A673 (cell line): ENCODE results near the gene LENG1. TPM values are rescaled to one million over a fixed set of nuclear protein-coding genes. Genes with fewer than 3 reads are reported as not detected.

Source experiments
- BruUV-seq: library from RNA; stranded (reverse); fragments of 400-500 nt; replicated peaks from 2 replicates; lab custom pipeline; 2021; lab: Mats Ljungman, UMichigan
- CTCF ChIA-PET: fragments of 300-600 bp; sonication (Branson Sonifier 250); formaldehyde crosslinking; loops from one replicate; lab custom pipeline; 2022; ENCODE audit warnings: antibody characterized with exemption; lab: Charles Lee
- POLR2A ChIA-PET: fragments of 300-600 bp; sonication (Branson Sonifier 250); formaldehyde crosslinking; loops from one replicate; lab custom pipeline; 2022; ENCODE audit warnings: antibody characterized with exemption; ENCODE audit not compliant: low non-redundant PET; lab: Charles Lee
- DNase-seq: peaks from one replicate; pipeline ENCODE4 v3.0.0-alpha.2; 2015; ENCODE audit warnings: low spot score
- H3K27ac ChIP-seq: fragments of 200-600 bp; sonication (generic); 2 replicates; pipeline ENCODE4 v1.5.1; 2016; ENCODE audit warnings: mixed run types, low read depth, mild to moderate bottlenecking, mixed read lengths, antibody characterized with exemption, low read length; ENCODE audit not compliant: poor library complexity, severe bottlenecking
- H3K27me3 ChIP-seq: fragments of 200-600 bp; sonication (generic); replicated peaks from 2 replicates; pipeline ENCODE4 v1.6.1; 2017; ENCODE audit warnings: mixed run types, low read depth, mild to moderate bottlenecking, mixed read lengths, antibody characterized with exemption, low read length; ENCODE audit not compliant: insufficient read depth, poor library complexity
- H3K36me3 ChIP-seq: fragments of 200-600 bp; sonication (generic); 2 replicates; pipeline ENCODE4 v1.6.1; 2016; ENCODE audit warnings: mixed run types, mild to moderate bottlenecking, mixed read lengths, antibody characterized with exemption, low read length; ENCODE audit not compliant: insufficient read depth, poor library complexity, severe bottlenecking
- H3K4me1 ChIP-seq: fragments of 200-600 bp; sonication (generic); 2 replicates; pipeline ENCODE4 v1.6.1; 2017; ENCODE audit warnings: mixed run types, mild to moderate bottlenecking, mixed read lengths, antibody characterized with exemption, low read length; ENCODE audit not compliant: insufficient read depth, poor library complexity, severe bottlenecking
- H3K4me3 ChIP-seq: fragments of 200-600 bp; sonication (generic); 2 replicates; pipeline ENCODE4 v1.5.1; 2016; ENCODE audit warnings: low read depth, mixed run types, mild to moderate bottlenecking, mixed read lengths, low read length; ENCODE audit not compliant: poor library complexity, severe bottlenecking
- H3K9me3 ChIP-seq: fragments of 200-600 bp; sonication (generic); 2 replicates; pipeline ENCODE4 v1.6.1; 2016; ENCODE audit warnings: mixed run types, low read depth, mild to moderate bottlenecking, mixed read lengths, antibody characterized with exemption, low read length; ENCODE audit not compliant: poor library complexity, severe bottlenecking
- CTCF ChIP-seq: fragments of 300-800, 200-600 bp; sonication (generic); conservative IDR thresholded peaks from 2 replicates; pipeline ENCODE4 v1.5.1; 2017; ENCODE audit warnings: low read depth, mild to moderate bottlenecking, antibody characterized with exemption, low read length, moderate library complexity, mixed read lengths
- EZH2 ChIP-seq: fragments of 200-600 bp; sonication (generic); IDR thresholded peaks from 2 replicates; pipeline ENCODE4 v1.6.1; 2017; ENCODE audit warnings: borderline replicate concordance, low read depth, mild to moderate bottlenecking, mixed read lengths, antibody characterized with exemption, low read length; ENCODE audit not compliant: poor library complexity, severe bottlenecking
- intact Hi-C: fragments of 100-400 bp; cut with micrococcal nuclease; formaldehyde crosslinking; loops from one replicate; pipeline ENCODE4 v1.10.0; 2022; ENCODE audit not compliant: unreplicated experiment
- total RNA-seq: library from RNA; stranded (reverse); gene quantifications from 2 replicates; pipeline ENCODE4 v1.2.3, GENCODE V29; 2021

Gene LENG1
- total RNA-seq, 1 experiment from 2014 or later = 9.7 TPM

GRCh38 chr19:54189735-54190502 lies 30.4 kb upstream of the LENG1 start:
- DNase-seq = peak; percentile 100
- Histone ChIP-seq H3K27me3 (no peaks in the 10 kb centered on the region), H3K9me3 (no peaks in the 10 kb centered on the region), H3K36me3 (peaks cover 16% of the 10 kb centered on the region), H3K4me3 (peak overlapping the region; percentile 91), H3K27ac (peak overlapping the region; percentile 98), H3K4me1 (peaks cover 17% of the 10 kb centered on the region)
- POLR2A ChIA-PET = interaction anchor here (0.5 to 1.0 kb wide), 7 partner anchors 10 to 300 kb away, joined by 3 to 6 read pairs (median 5); partner anchors contain the start of gene RPS9
- intact Hi-C loops = loop anchor here (2.0 kb wide), 1 partner anchor 29 kb away; no protein-coding TSS in a partner anchor
- CTCF ChIA-PET = interaction anchor here (0.5 to 0.6 kb wide), 2 partner anchors 485 to 890 kb away, joined by 4 to 6 read pairs; no protein-coding TSS in a partner anchor
- no TSS peak for BruUV-seq
- TF ChIP-seq EZH2 (no peak), CTCF (no peak)

- Histone ChIP-seq H3K27me3 (no peaks in the 10 kb centered on the region), H3K36me3 (peaks cover 12% of the 10 kb centered on the region), H3K27ac (peak within 1 kb of the TSS; percentile 98), H3K4me1 (peaks cover 17% of the 10 kb centered on the region), H3K4me3 (peak within 1 kb of the TSS; percentile 91), H3K9me3 (no peaks in the 10 kb centered on the region)
- 0 out of 2 replicates have a peak, but pooled peaks have one; percentile 21 for TF ChIP-seq CTCF
- no peak for TF ChIP-seq EZH2
- CTCF ChIA-PET = interaction anchor here (0.5 to 0.6 kb wide), 2 partner anchors 486 to 891 kb away, joined by 4 to 6 read pairs; no protein-coding TSS in a partner anchor
- intact Hi-C loops = loop anchor here (2.0 kb wide), 1 partner anchor 28 kb away; no protein-coding TSS in a partner anchor
- BruUV-seq = no TSS peak
- POLR2A ChIA-PET = interaction anchor here (0.5 to 0.9 kb wide), 5 partner anchors 11 to 299 kb away, joined by 4 to 6 read pairs (median 6); partner anchors contain the start of gene RPS9
- DNase-seq = no peak
Observed at GRCh38 chr19:54189145-54189734, 29.7 kb upstream of the LENG1 start, which contains the start of gene MBOAT7. Gene MBOAT7 (minus strand): TSS chr19:54189580. CDS start chr19:54188508, 1,072 bp downstream.

- Histone ChIP-seq H3K4me1 (peaks cover 17% of the 10 kb centered on the region), H3K27me3 (no peaks in the 10 kb centered on the region), H3K36me3 (peaks cover 6% of the 10 kb centered on the region), H3K27ac (peak overlapping the region; percentile 98), H3K4me3 (peak overlapping the region; percentile 87), H3K9me3 (no peaks in the 10 kb centered on the region)
- BruUV-seq = TSS peak; percentile 28
- no peak for DNase-seq
- intact Hi-C loops = loop anchor here (2.0 kb wide), 1 partner anchor 28 kb away; no protein-coding TSS in a partner anchor
- ChIA-PET CTCF (no interaction called here), POLR2A (no interaction called here)
- TF ChIP-seq EZH2 = no peak
- no peak for TF ChIP-seq CTCF
Observed at GRCh38 chr19:54188215-54188871, 28.8 kb upstream of the LENG1 start.
